Measurements from ENCODE around the gene NUP160.
"Not testable (repeated sequence)": the region's sequence is repeated elsewhere in the genome, so short reads cannot be mapped to it uniquely, and the experiment has no call there.

Gene NUP160

DNA sequence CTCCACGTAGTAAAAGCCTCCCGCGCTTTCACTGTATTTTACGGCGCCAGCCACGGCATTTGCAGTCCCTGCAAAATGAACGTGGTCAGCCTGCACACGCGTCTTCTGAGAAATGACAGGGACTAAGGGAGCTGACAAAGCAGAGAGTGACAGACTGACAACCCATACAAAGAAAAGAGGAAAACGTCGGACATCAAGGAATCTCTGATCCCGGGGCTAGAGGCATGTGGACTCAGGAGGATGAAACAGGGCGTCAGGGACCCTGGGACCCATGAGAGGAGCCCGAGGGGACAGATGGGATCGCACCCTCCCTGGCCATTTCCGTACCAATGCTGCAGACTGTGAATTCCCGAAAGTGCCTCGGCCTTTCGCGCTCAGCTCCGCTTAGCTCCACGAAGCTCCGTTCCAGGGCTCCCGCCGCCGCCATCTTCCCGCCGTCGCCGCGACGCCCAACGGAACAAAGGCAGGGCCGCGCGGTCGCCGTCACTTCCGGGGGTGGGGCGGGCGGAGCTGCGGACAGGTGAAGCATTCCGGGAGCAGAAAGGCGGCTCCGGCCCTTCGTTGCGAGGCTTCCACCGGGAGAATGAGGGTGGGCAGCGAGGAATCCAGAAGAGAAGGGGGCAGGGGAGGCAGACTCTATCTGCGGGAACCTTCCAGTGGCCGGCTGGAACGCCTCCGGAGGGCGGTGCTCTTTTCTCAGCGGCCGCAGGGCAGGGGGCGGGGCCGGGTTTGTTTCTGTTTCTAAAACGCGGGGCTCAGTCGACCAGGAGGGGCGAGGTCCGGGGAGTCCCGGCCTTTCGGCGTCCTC lies at the start of gene NUP160:
NUP160 (minus strand) TSS at position 459 of the 808 bp plus-strand sequence; CDS start at position 427, 32 bp downstream.
- DNase-seq = peak; percentile 94 to 95

- no peak for DNase-seq
Observed at GRCh38 chr11:47896199-47896598, 48.0 kb upstream of the NUP160 start.

GRCh38 chr11:47895035-47895434 lies 46.9 kb upstream of the NUP160 start:
- DNase-seq = no peak

GRCh38 chr11:47892546-47893276 lies 44.6 kb upstream of the NUP160 start:
- not testable (repeated sequence) for DNase-seq

DNA sequence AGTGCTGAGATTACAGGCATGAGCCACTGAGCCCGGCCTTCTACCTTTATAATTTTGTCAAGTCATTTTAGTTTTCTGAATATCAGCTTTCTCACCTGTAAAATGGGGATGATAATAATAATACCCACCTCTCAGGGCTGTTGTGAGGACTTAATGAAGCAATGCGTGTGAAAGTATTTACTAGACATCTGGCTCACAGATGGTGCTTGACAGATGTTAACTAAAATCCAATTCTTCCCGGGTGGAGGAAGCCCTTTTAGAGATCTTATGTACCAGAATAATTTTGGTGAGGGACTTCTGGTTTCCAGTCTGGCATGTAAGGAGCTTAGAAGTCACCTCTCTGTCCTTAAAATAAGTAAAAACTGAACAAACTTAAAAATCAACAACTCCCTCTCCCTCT lies 43.7 kb upstream of the NUP160 start:
- no peak for DNase-seq

DNA sequence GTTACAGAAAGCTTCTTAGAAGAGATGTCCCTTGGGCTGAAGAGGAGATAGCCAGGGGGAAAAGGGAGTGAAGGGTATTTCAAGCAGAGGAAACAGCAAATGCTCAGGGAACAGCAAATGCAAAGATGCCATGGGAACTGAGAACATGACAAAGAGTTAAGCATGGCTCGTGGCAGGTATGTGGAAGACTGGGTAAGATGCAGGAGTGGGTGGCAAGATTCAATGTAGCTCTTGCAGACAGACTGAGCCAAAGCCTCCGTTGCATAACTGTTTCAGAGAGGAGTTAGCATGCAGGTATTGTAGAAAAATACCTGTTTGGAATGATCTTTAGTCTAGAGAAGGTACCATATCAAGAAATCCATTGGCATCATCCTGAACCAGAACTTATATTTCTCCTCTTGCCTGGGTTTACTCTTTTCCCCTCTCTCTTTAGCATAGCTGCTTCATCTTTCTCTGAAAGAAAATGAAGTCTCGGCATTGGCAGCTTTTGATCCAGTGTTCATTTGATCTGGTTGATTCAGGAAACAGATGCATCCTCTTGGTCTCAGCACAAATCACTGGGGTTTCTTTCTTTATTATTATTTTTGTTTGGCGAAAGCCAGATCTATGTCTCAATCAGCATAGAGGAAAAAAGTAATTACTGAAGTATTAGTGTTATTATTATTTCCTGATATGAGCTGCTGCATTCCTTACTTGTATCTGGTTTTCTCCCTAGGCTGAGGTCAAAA lies 41.7 kb upstream of the NUP160 start:
- DNase-seq = no peak

DNA sequence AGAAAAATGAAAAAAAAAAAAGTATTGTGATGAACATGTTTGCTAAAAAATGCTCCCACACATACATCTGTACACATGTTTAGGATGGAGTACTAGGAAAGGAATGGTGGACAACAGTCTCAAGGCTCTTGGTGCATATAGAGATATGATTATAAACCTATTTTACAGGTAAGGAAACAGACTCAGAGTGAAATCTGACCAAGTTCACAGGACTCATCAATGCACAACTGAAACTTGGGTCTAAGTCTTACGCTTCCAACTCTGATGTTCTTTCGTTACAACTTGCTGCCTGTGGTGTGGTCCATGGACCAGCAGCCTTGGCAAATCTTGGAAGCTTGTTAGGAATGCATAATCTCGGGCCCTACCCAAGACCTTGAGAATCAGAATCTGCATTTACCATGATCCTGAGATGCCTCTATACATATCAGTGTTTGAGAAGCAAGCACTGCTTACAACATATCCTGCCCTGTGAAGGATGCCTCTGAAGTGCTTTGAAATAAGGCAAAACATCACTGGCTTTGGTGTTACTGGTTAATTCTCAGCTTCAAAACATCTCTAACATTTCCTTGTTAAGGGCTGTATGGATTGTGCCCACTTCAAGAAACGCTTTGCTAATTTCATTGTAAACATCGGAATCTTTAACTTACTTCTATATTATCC lies 39.9 kb upstream of the NUP160 start:
- DNase-seq = no peak

GRCh38 chr11:47886096-47886495 lies 37.9 kb upstream of the NUP160 start:
- DNase-seq = no peak

- DNase-seq = not testable (repeated sequence)
Observed at GRCh38 chr11:47882437-47882836, 34.3 kb upstream of the NUP160 start.

DNA sequence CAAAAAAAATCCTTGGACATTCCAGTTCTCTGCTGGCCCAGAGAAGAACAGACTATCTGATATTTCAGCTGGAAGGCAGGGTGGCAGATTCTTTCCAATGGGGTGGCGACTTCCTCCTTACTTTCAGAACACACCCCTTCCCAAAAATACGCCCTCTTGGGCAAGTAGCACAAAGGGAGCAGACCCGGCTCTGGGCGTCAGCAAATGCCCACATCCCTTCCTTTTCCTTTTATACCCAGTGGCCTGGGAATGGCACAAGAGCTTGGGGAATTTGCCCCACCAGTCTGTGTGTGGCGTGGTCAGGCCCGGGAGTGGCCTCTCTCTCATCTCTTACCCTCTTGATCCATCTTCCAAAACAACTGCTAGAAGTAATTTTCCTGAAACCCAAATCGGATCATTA lies 33.0 kb upstream of the NUP160 start:
- no peak for DNase-seq

DNA sequence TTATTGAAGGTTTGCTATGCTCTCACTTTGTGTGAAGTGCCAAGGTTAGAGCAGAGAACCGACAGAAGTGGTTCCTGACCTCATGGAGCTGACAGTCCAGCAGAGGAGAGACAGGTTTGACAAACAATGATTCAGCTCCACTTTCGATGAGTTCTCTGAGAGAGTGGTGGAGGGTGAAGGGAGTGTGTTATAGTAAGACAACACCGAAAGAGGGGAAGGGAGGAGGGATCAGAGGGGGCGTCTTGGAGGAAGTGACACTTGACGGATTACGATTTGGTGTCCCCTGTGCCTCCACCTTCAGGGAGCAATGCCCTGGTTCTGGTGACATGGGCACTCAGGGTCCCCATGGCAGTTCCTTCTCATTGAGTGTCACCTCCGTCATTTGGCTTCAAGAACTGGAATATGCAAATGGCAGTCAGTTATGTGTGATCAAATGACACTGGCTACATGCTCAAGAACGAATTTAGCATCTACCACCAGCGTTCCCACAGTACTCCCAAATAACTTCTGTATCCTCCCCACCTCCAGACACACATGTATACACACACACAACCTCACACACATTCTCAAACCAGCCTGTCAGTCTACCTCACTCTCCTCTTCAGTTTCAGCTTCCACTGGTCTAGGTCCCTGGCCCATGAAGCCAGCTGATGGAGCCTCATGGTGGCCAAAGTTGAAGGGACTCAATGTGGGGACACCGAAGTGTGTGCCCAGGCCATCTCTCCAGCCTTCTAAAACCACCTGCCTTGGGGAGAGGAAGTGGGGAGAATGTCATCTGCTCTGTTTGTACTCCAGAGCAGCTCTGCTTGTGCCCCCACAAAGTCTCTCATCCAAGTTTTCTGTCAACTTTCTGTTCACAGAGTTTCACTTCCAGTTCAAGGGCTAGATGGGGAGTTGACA lies 31.4 kb upstream of the NUP160 start:
- DNase-seq = no peak

DNA sequence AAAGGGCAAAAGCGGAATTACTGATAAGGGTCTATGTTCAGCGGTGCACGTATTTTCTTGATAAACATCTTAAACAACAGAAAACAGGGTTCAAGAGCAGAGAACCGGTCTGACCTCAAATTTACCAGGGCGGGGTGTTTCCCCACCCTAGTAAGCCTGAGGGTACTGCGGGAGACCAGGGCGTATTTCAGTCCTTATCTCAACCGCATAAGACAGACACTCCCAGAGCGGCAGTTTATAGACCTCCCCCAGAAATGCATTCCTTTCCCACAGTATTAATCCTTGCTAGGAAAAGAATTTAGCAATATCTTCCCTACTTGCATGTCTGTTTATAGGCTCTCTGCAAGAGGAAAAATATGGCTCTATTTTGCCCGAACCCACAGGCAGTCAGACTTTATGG lies 27.7 kb upstream of the NUP160 start:
- DNase-seq = not testable (repeated sequence)

DNA sequence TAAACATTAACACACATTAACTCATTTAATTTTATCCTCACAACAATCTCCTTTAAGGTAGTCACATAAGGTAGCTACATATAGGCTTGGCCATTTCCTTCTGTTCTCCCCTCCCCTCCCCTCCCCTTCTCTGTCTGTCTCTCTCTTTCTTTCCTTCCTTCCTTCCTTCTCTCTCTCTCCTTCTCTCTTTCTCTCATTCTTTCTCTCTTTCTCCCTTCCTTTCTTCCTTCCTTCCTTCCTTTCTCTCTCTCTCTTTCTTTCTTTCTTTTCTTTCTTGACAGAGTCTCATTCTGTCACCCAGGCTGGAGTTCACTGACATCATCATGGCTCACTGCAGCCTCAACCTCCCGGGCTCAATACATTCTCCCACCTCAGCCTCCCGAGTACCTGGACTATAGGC lies 22.3 kb upstream of the NUP160 start:
- no peak for DNase-seq

- no peak for DNase-seq
Observed at GRCh38 chr11:47869544-47870393, 21.6 kb upstream of the NUP160 start.

GRCh38 chr11:47867823-47868222 lies 19.7 kb upstream of the NUP160 start:
- DNase-seq = no peak

- not testable (repeated sequence) for DNase-seq
Observed at GRCh38 chr11:47866892-47867291, 18.7 kb upstream of the NUP160 start.

DNA sequence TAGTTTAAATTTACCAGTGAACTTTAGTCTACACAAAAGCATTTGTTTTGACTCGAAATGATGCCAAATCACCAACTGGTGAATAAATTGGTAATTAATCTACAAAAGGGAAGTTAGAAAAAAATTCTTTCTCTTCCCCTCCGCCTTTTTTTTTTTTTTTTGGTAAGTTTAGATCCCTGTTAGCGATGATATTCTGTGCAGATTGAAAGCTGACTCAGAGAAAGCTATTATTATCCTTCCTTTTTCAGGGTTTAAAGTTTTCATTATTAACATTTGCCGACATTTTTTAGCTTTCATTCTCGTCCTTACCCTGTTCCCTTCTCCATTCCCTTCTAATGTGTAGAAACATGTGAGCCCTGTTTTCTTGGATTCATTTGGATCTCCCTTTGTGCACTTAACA lies 16.8 kb upstream of the NUP160 start:
- DNase-seq = no peak

- no peak for DNase-seq
Observed at GRCh38 chr11:47863898-47864430, 15.8 kb upstream of the NUP160 start.

- no peak for DNase-seq
Observed at GRCh38 chr11:47863189-47863897, 15.2 kb upstream of the NUP160 start.

- no peak for DNase-seq
Observed at GRCh38 chr11:47861728-47862127, 13.6 kb upstream of the NUP160 start.

All from activated T-cell treated with anti-CD3 and anti-CD28 coated beads, Interleukin-2, amount 50 U/mL, for 48 hours (primary cell).